Measurements from ENCODE around the gene CALM1.

CALM1 gene

DNA sequence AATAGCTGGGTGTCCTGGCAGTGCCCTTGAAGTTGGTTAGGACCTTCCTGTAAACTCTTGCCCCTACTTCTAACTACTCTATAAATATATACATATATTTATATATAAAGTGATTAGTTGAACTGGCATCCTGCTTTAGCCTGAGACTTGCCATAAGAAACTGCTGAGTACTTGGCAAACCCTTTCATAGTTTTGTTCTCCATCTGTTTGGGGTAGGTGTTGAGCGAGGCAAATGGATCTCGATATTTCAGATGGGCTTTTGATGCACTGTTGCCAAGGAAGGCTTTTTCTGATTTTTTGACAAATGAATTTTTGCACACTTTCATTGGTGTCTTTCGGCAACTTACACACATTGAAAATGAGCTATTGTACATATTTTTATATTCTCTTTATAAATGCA is 10.4 kb downstream of the CALM1 start:
- no peak for DNase-seq (ENCODE audit: low read depth in 2 of 3, low spot score in 1 of 3)

DNA sequence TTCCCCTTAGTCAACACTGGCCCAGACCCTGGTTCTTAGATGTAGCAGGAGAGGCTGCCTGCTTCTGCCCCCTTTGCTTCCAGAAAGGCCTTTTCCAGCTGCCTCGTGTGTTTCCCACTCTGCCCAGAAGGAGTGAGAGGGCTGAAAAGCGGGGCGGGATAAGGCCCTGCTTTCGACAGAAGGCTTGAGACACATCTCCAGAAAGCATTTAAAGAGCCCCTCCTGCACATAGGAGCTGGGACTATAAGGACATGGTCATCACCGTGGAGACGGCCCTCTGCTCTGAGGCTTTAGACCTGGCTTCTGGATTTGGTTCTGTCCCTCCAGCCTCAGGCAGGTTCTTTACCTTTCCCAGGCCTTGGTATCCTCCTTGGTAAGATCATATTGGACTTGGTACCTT is 11.9 kb downstream of the CALM1 start:
- DNase-seq (ENCODE audit: low read depth in 2 of 3, low spot score in 1 of 3) = no peak

DNA sequence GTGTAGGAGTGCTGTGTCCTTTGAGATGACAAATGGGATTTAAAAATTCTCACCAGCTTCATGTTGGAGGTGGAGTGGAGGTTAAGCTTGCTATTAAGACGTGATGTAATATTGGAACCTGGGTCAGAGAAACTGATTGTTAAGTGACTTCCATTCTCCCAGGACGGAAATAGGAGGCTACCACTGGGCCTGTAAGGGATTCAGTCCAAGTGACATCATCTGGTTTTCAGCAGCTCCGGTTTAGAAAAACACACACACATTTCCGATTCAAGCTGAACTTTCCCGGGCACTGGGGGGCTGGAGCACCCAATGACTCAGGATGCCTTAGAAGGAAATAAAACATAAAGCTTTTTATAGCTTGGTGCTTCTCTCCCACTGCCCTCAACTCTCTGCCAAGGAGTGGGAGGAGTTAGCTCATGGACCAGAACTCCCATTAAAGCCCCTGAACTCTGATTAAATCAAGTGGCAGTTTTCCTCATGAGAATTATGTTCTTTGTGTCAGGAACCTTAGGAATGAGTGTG is 12.4 kb downstream of the CALM1 start:
- DNase-seq (ENCODE audit: low read depth in 2 of 3, low spot score in 1 of 3) = no peak

DNA sequence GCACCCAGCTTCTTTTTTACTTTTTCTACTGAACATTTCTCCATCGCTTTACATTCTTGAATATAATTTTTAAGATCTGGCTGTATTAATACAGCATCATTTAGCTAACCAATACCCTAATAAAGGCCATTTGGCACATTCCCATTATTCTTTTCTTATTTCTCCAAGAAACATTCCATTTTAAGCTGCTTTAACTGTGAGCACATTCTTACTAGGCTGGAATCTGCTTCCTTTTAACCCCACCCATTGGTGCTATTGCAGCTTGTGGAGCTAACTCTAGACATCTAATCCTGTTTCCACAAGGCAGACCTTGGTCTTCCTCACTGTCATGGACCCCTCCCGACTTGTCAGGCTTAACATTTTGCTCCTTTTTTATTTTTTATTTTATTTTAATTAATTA is 15.2 kb downstream of the CALM1 start:
- no peak for DNase-seq (ENCODE audit: low read depth in 2 of 3, low spot score in 1 of 3)

DNA sequence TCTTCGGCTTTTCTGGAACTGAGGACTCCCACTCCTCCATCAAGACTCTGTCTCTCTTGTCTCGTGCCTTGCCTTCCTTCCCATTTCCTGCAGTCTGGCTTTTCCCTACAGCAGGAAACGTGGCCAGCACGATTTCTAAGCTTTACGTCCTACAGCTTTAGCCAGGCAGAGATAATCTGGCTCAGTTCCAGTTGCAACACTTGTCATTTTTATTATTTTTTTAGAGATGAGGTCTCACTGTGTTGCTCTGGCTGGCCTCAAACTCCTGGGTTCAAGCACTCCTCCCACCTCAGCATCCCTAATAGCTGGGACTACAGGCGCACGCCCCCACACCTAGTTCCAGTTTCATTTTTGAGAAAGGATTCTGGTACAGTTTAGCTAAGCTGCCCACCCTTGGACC is 19.9 kb downstream of the CALM1 start:
- no peak for DNase-seq (ENCODE audit: low read depth in 2 of 3, low spot score in 1 of 3)

DNA sequence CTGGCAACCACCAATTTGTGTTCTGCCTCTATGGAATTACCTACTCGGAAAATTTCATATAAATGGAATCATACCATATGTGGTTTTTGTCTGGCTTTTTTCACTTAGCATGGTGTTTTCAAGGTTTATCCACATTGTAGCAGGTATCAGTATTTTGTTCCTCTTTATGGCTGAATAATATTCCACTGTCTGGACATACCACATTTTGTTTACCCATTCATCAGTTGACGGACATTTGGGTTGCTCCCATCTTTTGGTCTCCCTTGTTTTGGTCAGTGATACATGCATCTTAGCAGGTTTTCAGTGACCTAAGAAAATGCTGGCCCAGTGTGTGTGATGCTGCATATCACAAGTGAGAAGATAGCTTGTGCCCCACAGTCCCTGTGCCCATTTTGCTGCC is 21.2 kb downstream of the CALM1 start:
- DNase-seq (ENCODE audit: low read depth in 2 of 3, low spot score in 1 of 3) = no peak

DNA sequence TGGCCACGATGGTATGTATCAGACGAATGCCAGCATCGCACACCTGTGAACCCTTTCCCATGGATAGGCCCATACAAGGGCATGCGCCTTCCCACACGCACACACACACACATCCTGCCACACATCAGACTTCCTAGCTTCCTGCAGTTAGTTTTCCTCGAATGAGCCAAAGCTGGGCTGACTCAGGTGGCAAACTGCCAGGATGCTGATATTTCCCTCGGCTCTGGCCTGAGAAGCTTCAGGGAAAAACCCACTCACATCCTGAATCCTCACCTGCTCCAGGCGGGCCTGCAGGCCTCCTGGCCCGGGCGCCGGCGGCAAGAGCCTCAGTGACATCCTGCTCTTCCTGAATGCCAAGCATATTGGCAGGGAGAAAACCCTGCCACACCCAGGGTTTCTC is 22.4 kb downstream of the CALM1 start:
- no peak for DNase-seq (ENCODE audit: low read depth in 2 of 3, low spot score in 1 of 3)

DNA sequence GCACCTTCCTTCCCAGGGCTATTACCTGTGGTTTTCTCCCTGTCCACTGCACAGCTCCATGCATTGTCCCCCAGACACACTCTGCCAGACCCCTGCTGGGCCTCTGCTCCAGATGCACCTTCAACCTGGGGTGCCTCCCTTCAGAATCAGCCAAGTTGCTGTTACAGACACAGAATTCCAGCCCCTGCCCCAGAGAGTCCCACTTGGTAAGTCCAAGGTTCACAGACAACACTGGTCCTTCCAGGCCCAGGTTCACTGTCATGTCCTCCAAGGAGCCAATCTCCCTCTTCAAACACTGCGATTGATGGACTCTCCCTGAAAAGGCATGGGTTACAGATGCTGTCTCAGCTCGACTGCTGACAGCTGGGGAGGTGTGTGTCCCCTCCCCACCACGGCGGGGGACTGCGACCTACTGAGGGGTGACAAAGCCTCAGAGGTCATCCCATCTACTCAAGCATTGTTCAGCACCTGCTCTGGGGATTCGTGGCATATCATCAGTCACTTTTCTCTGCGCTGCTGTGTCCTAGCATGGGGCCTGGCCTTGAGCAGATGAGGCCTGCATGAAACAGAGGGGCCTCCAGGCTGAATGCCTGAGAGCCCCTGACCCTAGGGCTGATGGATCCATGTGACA is 24.3 kb downstream of the CALM1 start:
- no peak for DNase-seq (ENCODE audit: low read depth in 2 of 3, low spot score in 1 of 3)

DNA sequence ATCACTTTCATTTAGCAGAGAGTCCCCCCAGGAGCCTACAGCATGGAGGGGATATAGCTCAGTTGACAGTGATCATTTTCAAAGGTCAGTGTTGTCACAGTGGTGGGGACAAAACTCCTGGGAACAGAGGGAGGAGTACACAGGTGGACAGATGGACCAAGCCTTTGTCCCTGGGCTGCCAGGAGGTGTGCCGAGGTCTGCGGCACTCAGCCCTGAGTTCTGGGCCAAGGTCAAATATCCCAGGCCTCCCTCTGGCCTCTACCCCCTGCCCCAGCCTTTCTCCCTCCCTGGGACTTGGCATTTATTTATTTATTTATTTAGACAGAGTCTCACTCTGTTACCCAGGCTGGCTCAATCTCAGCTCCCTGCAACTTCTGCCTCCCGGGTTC is 24.8 kb downstream of the CALM1 start:
- no peak for DNase-seq (ENCODE audit: low read depth in 2 of 3, low spot score in 1 of 3)

DNA sequence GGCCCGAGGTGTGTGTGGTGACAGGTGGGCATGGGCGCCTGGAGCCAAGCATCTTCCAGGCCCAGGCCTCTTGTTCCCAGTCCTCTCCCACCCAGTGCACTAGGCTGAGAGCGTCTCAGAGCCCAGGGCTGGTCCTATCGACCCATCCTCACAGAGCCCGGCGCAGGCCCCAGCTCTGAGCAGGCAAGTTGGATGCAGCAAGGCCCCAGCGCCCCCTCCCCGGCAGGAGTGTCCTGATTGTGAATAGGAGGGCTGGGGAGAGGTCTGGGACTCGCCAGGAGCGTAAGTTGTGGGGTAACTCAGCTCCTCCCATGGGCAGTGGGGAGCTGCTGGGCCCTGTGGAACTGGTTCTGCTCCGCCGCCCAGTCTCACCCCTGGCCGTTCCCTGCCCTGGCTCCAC is 26.3 kb downstream of the CALM1 start:
- no peak for DNase-seq (ENCODE audit: low read depth in 2 of 3, low spot score in 1 of 3)

DNA sequence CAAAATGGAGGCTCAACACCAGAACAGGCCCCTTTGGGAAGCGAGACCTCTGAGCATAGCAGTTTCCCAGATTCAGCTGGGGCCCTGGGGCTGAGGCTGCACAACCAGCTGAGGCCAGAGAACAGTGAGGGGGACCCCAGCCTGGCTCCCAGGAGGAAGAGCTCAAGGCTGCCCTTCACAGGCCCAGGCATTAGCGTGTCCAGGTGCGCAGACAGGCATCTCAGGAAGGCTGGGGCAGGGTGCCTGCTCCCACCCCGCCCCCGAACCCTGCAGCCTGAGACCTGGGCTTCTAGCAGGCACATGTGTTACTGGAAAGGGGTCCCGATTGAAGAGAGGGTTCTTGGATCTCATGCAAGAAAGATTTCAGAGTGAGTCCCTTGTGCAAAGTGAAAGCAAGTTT is 27.2 kb downstream of the CALM1 start:
- DNase-seq (ENCODE audit: low read depth in 2 of 3, low spot score in 1 of 3) = no peak

DNA sequence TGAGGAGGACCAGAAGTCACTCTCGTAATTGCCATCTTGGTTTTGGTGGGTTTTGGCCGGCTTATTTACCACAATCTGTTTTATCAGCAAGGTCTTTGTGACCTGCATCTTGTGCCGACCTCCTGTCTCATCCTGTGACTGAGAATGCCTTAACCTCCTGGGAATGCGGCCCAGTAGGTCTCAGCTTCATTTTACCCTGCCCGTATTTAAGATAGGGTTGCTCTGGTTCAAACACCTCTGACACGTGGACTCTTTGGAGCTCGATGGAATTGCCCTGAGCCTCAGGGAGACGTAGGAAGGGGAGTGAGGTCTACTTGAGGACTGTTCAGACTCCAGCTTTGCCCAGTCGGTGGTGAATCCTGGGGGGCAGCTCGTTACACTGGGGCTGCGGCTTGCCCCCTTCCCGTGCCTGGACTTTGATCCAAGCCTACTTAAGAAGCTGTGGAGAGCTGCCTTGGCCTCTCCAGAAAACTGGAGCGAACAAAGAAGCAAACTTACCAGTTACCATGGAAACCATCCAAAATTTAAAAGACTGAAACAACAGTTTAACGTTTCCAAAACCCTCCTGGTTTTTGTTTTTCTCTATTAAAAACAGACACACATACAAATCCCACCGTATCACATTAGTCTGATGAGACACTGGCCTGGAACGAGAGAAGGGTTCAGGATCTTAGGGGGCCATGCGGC is 28.0 kb downstream of the CALM1 start:
- no peak for DNase-seq (ENCODE audit: low read depth in 2 of 3, low spot score in 1 of 3)

DNA sequence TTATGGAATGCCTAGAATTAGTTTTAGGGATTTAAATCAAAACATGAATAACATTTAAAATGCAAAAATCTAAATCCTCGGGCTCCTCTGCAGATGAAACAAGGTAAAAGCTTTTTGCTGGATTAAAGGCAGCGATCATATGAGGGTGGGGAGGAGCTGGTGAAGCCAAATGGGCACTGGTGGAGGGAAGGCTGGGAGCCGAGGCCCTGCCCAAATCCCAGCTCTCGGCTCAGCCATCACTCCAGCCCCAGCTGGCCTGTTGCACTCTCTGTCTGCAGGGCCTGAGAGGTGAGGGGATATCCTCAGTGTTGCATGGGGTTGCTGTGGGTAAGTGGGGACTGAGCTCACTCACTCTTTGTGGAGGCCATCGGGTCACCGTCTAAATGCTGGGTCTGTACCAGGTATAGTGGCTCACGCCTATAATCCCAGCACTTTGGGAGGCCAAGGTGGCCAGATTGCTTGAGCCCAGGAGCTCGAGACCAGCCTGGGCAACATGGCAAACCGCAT is 28.6 kb downstream of the CALM1 start:
- no peak for DNase-seq (ENCODE audit: low read depth in 2 of 3, low spot score in 1 of 3)

DNA sequence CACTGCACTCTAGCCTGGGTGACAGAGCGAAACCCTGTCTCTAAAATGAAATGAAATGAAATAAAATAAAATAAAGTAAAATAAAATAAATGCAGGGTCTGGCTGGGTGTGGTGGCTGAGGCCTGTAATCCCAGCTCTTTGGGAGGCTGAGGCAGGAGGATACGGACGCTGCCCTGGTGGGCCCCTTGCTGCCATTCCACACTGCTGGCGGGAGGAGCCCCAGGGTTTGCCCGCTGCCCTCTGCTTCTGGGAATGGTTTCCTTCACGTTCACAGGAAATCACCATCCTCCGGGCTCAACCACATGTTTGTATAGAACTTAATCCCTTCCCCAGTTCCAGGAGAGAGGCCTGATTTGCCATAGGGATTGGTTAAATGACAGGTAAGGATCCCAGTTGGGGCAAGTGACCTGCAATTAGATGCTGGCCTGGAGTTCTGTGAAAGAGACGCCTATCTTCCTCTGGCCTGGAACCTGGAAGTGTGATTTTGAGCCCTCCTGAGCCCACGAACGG is 29.3 kb downstream of the CALM1 start:
- no peak for DNase-seq (ENCODE audit: low read depth in 2 of 3, low spot score in 1 of 3)

DNA sequence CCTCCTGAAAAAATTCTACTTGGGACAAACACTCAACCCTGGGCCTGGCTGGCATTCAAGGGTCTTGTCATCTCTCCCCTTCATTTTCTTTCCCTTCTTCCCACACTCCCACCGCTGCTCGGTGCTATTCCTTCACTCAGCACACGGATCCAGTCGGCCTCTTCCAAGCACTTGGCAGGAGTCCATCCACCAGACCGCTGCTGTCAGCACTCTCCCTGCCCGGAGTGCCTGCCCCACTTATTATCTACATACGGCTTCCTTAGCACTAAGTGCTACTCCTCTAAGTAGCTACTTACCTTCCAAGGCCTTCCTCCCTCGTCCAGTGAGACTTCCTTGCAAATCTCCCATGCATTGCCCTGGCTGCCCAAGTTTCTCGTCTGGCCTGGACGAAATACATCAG is 29.8 kb downstream of the CALM1 start:
- DNase-seq (ENCODE audit: low read depth in 2 of 3, low spot score in 1 of 3) = no peak

DNA sequence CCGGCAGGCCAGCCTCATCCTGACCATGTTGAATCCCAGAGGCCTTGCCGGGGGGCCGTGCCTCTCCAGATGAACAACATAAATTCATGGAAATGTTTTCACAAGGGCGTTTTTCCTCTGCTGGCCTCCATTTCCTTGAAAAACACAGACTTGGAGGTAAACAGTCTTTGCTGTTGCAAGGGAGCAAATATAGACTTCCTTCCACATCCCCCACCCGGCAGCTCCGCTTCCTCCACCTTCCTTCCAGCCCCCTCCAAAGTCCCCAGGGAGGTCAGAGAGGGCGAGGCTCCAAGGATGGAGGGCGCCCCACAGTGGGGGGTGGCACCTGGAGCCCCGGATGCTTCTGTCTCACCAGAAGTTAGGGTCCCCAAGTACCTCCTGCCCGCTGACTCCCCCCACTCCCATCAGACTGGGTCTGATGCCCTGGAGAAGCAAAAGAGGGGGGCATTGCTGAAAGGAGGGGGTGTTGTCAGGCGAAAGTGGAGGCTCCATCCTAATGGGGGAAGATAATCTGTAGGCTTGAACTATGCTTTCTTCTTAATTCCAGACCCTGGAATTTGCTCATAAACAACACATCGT is 31.1 kb downstream of the CALM1 start:
- no peak for DNase-seq (ENCODE audit: low read depth in 2 of 3, low spot score in 1 of 3)

DNA sequence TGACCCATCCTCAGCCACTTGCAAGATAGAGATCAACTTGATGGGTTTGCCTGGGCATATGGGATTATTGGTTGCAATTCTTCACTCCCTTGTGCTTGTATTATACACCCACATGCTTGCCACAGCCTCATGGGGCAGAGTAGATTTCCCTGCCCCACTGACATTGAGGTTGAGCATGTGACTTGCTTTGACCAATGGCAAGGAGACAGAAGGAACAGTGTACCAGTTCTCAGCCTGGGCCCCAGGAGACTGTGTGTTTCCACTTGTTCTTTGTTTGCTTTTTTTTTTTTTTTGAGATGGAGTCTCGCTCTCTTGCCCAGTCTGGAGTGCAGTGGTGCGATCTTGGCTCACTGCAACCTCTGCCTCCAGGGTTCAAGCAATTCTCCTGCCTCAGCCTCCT is 31.8 kb downstream of the CALM1 start:
- no peak for DNase-seq (ENCODE audit: low read depth in 2 of 3, low spot score in 1 of 3)

DNA sequence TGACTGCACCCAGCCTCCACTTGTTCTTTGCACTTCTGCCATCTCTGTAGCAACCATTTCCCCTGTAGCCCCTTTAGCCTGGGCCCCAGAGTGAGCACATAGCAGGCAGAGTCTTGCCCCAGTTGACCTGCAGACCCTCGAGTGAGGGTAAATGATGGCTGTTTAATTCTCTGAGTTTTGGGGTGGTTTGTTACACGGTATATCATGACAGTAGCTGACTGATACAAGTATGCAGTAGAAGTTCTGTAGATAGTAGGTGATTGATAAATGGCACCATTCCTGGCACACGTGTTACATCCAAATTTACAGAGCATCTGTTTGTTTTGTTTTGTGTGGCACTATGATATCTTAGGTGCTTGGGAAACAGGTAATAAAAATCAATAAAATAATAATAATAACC is 32.4 kb downstream of the CALM1 start:
- DNase-seq (ENCODE audit: low read depth in 2 of 3, low spot score in 1 of 3) = no peak

DNA sequence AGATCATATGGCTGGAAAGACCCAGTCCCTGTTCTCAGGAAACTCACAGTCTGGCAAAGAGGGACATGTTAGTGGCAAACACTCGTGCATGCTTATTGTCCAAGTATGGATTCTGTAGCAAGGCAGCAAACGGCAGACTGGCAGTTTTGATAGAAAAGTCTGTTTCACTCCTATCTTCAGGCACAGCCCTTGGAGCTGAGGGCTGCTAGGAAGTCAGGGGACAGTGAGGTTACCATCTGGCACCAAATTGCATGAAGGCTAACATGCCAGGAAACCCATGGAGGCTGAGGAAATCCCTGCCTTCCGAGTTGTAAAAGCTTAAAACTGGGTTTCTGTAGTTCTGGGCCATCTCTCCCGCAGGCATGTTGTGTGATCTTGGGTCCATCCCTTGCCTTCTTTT is 32.9 kb downstream of the CALM1 start:
- DNase-seq (ENCODE audit: low read depth in 2 of 3, low spot score in 1 of 3) = no peak

DNA sequence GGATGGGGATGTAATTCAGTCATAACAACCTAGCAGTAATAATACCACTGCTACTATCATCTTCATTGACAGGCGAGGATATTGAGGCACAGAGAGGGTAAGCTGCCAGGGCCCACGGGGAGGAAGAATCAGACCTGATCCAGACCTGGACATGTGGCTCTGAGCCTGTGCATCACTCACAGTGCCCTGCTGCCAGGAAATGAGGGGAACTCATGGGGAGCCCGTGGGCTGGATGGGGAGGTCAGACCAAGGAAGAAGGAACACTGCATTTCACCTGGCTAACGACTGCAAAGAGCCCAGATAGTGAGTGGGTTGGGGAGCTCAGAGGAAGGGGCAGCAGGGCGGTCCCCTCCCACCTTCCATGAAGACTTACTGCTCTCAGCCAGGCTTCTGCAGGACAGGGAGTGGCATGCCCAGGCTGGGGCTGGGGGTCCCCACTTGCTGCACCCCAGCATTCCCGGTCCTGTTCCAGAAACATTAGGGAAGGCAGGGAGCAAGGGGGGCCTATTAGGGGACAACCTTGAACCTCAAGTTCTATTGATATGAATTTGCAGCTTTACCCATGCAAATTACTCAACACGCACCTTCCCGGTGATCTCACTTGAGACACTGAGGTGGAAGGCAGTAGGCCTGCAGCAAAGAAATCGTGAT is 37.7 kb downstream of the CALM1 start:
- no peak for DNase-seq (ENCODE audit: low read depth in 2 of 3, low spot score in 1 of 3)

DNA sequence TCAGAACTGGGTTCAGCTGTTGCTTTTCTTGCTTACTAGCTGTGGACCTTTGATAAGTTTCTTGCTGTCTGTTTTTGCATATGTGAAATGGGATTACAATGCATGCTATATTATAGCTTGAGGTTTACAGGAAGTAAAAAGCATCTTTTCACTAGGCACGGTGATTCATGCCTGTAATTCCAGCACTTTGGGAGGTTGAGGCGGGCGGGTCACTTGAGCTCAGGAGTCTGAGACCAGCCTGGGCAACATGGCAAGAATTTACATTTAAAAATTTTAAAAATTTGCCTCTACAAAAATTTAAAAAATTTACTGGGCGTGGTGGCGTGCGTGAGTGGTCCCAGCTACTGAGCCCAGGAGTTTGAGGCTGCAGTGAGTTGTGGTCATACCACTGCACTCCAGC is 42.0 kb downstream of the CALM1 start:
- no peak for DNase-seq (ENCODE audit: low read depth in 2 of 3, low spot score in 1 of 3)

DNA sequence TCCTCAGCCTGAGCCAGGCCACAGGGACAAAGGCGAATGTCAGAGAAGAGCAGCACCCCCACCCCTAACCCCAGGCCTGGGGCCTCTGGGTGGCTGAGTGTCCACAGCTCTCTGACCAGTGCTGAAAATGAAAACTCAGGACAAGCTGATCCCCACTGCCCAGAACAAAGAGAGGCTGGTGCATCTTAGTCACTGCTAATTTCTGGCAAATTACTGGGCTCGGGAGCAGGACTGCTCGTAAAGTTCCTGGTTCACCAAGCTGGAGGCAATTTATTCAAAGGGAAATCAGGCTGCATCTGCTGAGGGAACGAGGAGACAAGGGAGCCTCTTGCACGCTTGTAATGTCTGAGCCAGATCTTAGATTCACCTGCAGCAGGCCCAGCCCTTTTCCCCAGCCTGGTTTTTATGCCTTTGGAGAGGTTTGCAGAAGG is 43.2 kb downstream of the CALM1 start:
- no peak for DNase-seq (ENCODE audit: low read depth in 2 of 3, low spot score in 1 of 3)

Data from stimulated activated CD4-positive, alpha-beta T cell treated with anti-CD3 and anti-CD28 coated beads, Interleukin-12 subunit alpha, Interleukin-12 subunit beta, amount 100 ng/mL, for 48 hours (primary cell).